Panc1 (cell line): ENCODE results near the gene SPHKAP.

Source experiments
- TF ChIP-seq, protein P1 (sequence below): fragments of 450-650 bp; IDR thresholded peaks from 2 replicates; pipeline ENCODE4 v1.5.1; 2017; ENCODE audit warnings: mild to moderate bottlenecking
- TF ChIP-seq, protein P2 (sequence below), 2 experiments: IDR thresholded peaks; 2 replicates each; pipeline ENCODE4 v1.6.1; 2011 to 2012; ENCODE audit warnings: low read depth in 2 of 2, control low read depth in 1 of 2, low read length in 1 of 2, mild to moderate bottlenecking in 1 of 2, moderate library complexity in 1 of 2; ENCODE audit not compliant: insufficient read depth in 1 of 2

DNA sequence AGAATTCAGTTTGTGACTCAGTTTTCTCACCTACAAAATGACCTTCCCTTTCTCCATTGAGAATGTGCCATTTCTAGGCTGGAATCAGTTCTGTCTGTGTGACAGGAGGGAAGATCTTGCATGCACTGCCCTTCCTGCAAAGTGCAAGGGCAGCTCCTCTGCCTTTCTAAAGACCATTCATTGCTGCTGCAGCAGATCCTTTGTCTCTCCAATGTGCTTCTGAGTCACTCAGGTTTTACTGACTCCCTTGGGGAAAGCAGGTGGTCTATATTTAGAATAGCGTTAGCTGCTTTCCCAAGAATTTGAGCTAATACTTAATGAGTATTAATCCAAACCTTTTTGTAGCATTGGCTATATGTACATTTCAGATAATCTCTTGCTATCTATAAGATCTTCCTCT lies 247.6 kb downstream of the SPHKAP start:
- TF ChIP-seq, protein P1, sequence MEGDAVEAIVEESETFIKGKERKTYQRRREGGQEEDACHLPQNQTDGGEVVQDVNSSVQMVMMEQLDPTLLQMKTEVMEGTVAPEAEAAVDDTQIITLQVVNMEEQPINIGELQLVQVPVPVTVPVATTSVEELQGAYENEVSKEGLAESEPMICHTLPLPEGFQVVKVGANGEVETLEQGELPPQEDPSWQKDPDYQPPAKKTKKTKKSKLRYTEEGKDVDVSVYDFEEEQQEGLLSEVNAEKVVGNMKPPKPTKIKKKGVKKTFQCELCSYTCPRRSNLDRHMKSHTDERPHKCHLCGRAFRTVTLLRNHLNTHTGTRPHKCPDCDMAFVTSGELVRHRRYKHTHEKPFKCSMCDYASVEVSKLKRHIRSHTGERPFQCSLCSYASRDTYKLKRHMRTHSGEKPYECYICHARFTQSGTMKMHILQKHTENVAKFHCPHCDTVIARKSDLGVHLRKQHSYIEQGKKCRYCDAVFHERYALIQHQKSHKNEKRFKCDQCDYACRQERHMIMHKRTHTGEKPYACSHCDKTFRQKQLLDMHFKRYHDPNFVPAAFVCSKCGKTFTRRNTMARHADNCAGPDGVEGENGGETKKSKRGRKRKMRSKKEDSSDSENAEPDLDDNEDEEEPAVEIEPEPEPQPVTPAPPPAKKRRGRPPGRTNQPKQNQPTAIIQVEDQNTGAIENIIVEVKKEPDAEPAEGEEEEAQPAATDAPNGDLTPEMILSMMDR, result no peak
- TF ChIP-seq, protein P2, sequence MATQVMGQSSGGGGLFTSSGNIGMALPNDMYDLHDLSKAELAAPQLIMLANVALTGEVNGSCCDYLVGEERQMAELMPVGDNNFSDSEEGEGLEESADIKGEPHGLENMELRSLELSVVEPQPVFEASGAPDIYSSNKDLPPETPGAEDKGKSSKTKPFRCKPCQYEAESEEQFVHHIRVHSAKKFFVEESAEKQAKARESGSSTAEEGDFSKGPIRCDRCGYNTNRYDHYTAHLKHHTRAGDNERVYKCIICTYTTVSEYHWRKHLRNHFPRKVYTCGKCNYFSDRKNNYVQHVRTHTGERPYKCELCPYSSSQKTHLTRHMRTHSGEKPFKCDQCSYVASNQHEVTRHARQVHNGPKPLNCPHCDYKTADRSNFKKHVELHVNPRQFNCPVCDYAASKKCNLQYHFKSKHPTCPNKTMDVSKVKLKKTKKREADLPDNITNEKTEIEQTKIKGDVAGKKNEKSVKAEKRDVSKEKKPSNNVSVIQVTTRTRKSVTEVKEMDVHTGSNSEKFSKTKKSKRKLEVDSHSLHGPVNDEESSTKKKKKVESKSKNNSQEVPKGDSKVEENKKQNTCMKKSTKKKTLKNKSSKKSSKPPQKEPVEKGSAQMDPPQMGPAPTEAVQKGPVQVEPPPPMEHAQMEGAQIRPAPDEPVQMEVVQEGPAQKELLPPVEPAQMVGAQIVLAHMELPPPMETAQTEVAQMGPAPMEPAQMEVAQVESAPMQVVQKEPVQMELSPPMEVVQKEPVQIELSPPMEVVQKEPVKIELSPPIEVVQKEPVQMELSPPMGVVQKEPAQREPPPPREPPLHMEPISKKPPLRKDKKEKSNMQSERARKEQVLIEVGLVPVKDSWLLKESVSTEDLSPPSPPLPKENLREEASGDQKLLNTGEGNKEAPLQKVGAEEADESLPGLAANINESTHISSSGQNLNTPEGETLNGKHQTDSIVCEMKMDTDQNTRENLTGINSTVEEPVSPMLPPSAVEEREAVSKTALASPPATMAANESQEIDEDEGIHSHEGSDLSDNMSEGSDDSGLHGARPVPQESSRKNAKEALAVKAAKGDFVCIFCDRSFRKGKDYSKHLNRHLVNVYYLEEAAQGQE (IDR thresholded peaks at IDR 0.05; ENCODE audit: insufficient read depth in 1 of 2, low read depth in 2 of 2, low read length in 1 of 2), result no peak
